Erythroblast (primary cell): Measurements from ENCODE around the gene ERBB2.

Experiments
- GATA1 ChIP-seq: IDR thresholded peaks from 2 replicates; pipeline ENCODE4 v1.6.1; 2011; ENCODE audit warnings: low read depth, mild to moderate bottlenecking, control low read depth, low read length, moderate library complexity
- POLR2A ChIP-seq: IDR thresholded peaks from 2 replicates; pipeline ENCODE4 v1.6.1; 2011; ENCODE audit warnings: mild to moderate bottlenecking, low read length

- TF ChIP-seq POLR2A, result no peak
- TF ChIP-seq GATA1, result no peak
Observed at GRCh38 chr17:39722965-39723848, 23.3 kb downstream of the ERBB2 start.
